HEK293 (cell line): ENCODE measurements around the gene NEAT1.

ENCODE experiments used
- CTCF ChIA-PET: fragments of 350-600 bp; formaldehyde crosslinking; extraction: SDS; loops from one replicate; lab custom pipeline; 2021; ENCODE audit warnings: antibody characterized with exemption; lab: Yijun Ruan, JAX
- POLR2A ChIA-PET: fragments of 300-600 bp; formaldehyde crosslinking; extraction: SDS; loops from one replicate; lab custom pipeline; 2020; ENCODE audit warnings: antibody characterized with exemption, inconsistent platforms; lab: Yijun Ruan, JAX
- H3K27ac ChIP-seq: fragments of 200-500 bp; sonication (Bioruptor generic); 2 replicates; pipeline ENCODE4 v1.5.1; 2014; ENCODE audit warnings: low read depth, low read length, control low read depth, inconsistent platforms; ENCODE audit errors: extremely low read depth
- H3K36me3 ChIP-seq, 2 experiments: fragments of 200-500 bp in 1 of 2; sonication (Bioruptor generic) in 1 of 2; 1 replicate in 1 of 2; 2 replicates in 1 of 2; pipeline ENCODE4 v1.5.1; 2014 to 2017; ENCODE audit warnings: inconsistent platforms in 2 of 2, low read length in 2 of 2; ENCODE audit not compliant: control insufficient read depth in 2 of 2, insufficient read depth in 1 of 2
- H3K4me1 ChIP-seq: fragments of 200-500 bp; sonication (Bioruptor generic); 2 replicates; pipeline ENCODE4 v1.5.1; 2014; ENCODE audit warnings: mild to moderate bottlenecking, low read length, inconsistent platforms; ENCODE audit not compliant: control insufficient read depth, insufficient read depth
- H3K4me3 ChIP-seq: 2 replicates; pipeline ENCODE4 v1.5.1; 2011; ENCODE audit warnings: low read depth, mild to moderate bottlenecking, control low read depth, low read length, moderate library complexity
- H3K9me3 ChIP-seq: fragments of 200-500 bp; sonication (Bioruptor generic); 2 replicates; pipeline ENCODE4 v1.5.1; 2014; ENCODE audit warnings: low read depth, low read length, inconsistent platforms; ENCODE audit not compliant: control insufficient read depth, insufficient read depth
- BCL11A ChIP-seq: fragments of 450-650 bp; formaldehyde crosslinking; IDR thresholded peaks from 2 replicates; pipeline ENCODE4 v1.5.1; 2016; ENCODE audit warnings: low read depth, missing biosample characterization, missing genetic modification characterization
- KLF1 ChIP-seq: fragments of 450-650 bp; formaldehyde crosslinking; IDR thresholded peaks from 2 replicates; pipeline ENCODE4 v1.5.1; 2016; ENCODE audit warnings: missing biosample characterization, missing genetic modification characterization
- KLF10 ChIP-seq: fragments of 450-650 bp; IDR thresholded peaks from 2 replicates; pipeline ENCODE4 v1.5.1; 2018; ENCODE audit warnings: missing biosample characterization, mild to moderate bottlenecking, missing genetic modification characterization
- KLF8 ChIP-seq: fragments of 450-650 bp; formaldehyde crosslinking; IDR thresholded peaks from 2 replicates; pipeline ENCODE4 v1.5.1; 2016; ENCODE audit warnings: missing biosample characterization, missing genetic modification characterization
- OVOL3 ChIP-seq: fragments of 450-650 bp; formaldehyde crosslinking; IDR thresholded peaks from 2 replicates; pipeline ENCODE4 v1.5.1; 2016; ENCODE audit warnings: missing biosample characterization, missing genetic modification characterization
- SALL2 ChIP-seq: fragments of 450-650 bp; formaldehyde crosslinking; IDR thresholded peaks from 2 replicates; pipeline ENCODE4 v1.5.0; 2017; ENCODE audit warnings: missing biosample characterization, mild to moderate bottlenecking, missing genetic modification characterization, borderline replicate concordance
- SP2 ChIP-seq: fragments of 450-650 bp; formaldehyde crosslinking; IDR thresholded peaks from 2 replicates; pipeline ENCODE4 v1.5.1; 2016; ENCODE audit warnings: missing biosample characterization, missing genetic modification characterization
- SP7 ChIP-seq: fragments of 450-650 bp; formaldehyde crosslinking; IDR thresholded peaks from 2 replicates; pipeline ENCODE4 v1.5.1; 2016; ENCODE audit warnings: missing biosample characterization, missing genetic modification characterization
- ZBTB17 ChIP-seq: fragments of 450-650 bp; formaldehyde crosslinking; IDR thresholded peaks from 2 replicates; pipeline ENCODE4 v1.5.1; 2016; ENCODE audit warnings: missing biosample characterization, missing genetic modification characterization
- ZBTB20 ChIP-seq: fragments of 450-650 bp; formaldehyde crosslinking; IDR thresholded peaks from 2 replicates; pipeline ENCODE4 v1.5.1; 2016; ENCODE audit warnings: missing biosample characterization, missing genetic modification characterization
- ZBTB48 ChIP-seq: fragments of 450-650 bp; formaldehyde crosslinking; IDR thresholded peaks from 2 replicates; pipeline ENCODE4 v1.5.1; 2016; ENCODE audit warnings: missing biosample characterization, missing genetic modification characterization
- ZBTB8A ChIP-seq: fragments of 450-650 bp; formaldehyde crosslinking; IDR thresholded peaks from 2 replicates; pipeline ENCODE4 v1.5.1; 2016; ENCODE audit warnings: missing biosample characterization, missing genetic modification characterization
- ZFP69B ChIP-seq: fragments of 450-650 bp; formaldehyde crosslinking; IDR thresholded peaks from 2 replicates; pipeline ENCODE4 v1.5.1; 2016; ENCODE audit warnings: missing biosample characterization, missing genetic modification characterization
- ZNF114 ChIP-seq: fragments of 450-650 bp; formaldehyde crosslinking; IDR thresholded peaks from 2 replicates; pipeline ENCODE4 v1.5.0; 2017; ENCODE audit warnings: missing biosample characterization, missing genetic modification characterization
- ZNF2 ChIP-seq: fragments of 450-650 bp; formaldehyde crosslinking; IDR thresholded peaks from 2 replicates; pipeline ENCODE4 v1.5.1; 2016; ENCODE audit warnings: missing biosample characterization, missing genetic modification characterization
- ZNF221 ChIP-seq: fragments of 450-650 bp; formaldehyde crosslinking; IDR thresholded peaks from 2 replicates; pipeline ENCODE4 v1.5.1; 2017; ENCODE audit warnings: missing biosample characterization, missing genetic modification characterization, borderline replicate concordance
- ZNF324 ChIP-seq: fragments of 450-650 bp; formaldehyde crosslinking; IDR thresholded peaks from 2 replicates; pipeline ENCODE4 v1.5.1; 2016; ENCODE audit warnings: missing biosample characterization, missing genetic modification characterization
- ZNF423 ChIP-seq: fragments of 450-650 bp; formaldehyde crosslinking; IDR thresholded peaks from 2 replicates; pipeline ENCODE4 v1.5.1; 2016; ENCODE audit warnings: missing biosample characterization, missing genetic modification characterization
- ZSCAN23 ChIP-seq: fragments of 450-650 bp; formaldehyde crosslinking; IDR thresholded peaks from 2 replicates; pipeline ENCODE4 v1.5.1; 2016; ENCODE audit warnings: missing biosample characterization, missing genetic modification characterization
- TF ChIP-seq, protein P1 (sequence below): fragments of 450-650 bp; formaldehyde crosslinking; IDR thresholded peaks from 2 replicates; pipeline ENCODE4 v1.5.1; 2016; ENCODE audit warnings: missing biosample characterization, missing genetic modification characterization
- TF ChIP-seq, protein P2 (sequence below): fragments of 450-650 bp; formaldehyde crosslinking; IDR thresholded peaks from 2 replicates; pipeline ENCODE4 v1.5.1; 2016; ENCODE audit warnings: missing biosample characterization, missing genetic modification characterization, borderline replicate concordance
- TF ChIP-seq, protein P3 (sequence below): fragments of 450-650 bp; formaldehyde crosslinking; IDR thresholded peaks from 2 replicates; pipeline ENCODE4 v1.5.1; 2016; ENCODE audit warnings: missing biosample characterization, missing genetic modification characterization
- TF ChIP-seq, protein P4 (sequence below): fragments of 450-650 bp; formaldehyde crosslinking; IDR thresholded peaks from 2 replicates; pipeline ENCODE4 v1.5.1; 2016; ENCODE audit warnings: missing biosample characterization, missing genetic modification characterization
- TF ChIP-seq, protein P5 (sequence below): sonication (generic); formaldehyde crosslinking; IDR thresholded peaks from 2 replicates; pipeline ENCODE4 v1.8.1; 2022; ENCODE audit warnings: mild to moderate bottlenecking, moderate library complexity, missing genetic modification reagents
- TF ChIP-seq, protein P6 (sequence below): fragments of 450-650 bp; formaldehyde crosslinking; IDR thresholded peaks from 2 replicates; pipeline ENCODE4 v1.5.1; 2016; ENCODE audit warnings: missing biosample characterization, missing genetic modification characterization
- TF ChIP-seq, protein P7 (sequence below): fragments of 450-650 bp; IDR thresholded peaks from 2 replicates; pipeline ENCODE4 v1.5.1; 2018; ENCODE audit warnings: missing biosample characterization, missing genetic modification characterization

NEAT1 gene

DNA sequence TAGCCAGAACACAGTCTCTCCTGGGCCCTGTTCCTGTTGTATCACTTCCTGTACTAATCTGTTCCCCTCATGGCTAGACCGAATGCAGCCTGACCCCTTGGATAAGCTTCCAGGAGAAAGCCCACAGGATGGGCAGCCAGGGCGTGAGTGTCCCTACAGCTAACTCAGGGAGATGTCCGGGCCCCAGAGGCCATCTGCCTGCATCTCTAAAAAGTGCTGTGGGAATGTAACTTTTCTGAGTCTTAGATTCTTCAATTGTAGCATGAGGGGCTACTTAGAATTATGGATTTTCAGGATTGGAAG is 68.5 kb downstream of the NEAT1 start (continued):
- TF ChIP-seq, protein P1, sequence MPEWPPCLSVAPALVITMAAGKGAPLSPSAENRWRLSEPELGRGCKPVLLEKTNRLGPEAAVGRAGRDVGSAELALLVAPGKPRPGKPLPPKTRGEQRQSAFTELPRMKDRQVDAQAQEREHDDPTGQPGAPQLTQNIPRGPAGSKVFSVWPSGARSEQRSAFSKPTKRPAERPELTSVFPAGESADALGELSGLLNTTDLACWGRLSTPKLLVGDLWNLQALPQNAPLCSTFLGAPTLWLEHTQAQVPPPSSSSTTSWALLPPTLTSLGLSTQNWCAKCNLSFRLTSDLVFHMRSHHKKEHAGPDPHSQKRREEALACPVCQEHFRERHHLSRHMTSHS (tag by site-specific recombination), result no peak
- TF ChIP-seq ZNF221 (no peak), KLF8 (tag by site-specific recombination) (no peak), ZNF114 (no peak)
- TF ChIP-seq, protein P2, sequence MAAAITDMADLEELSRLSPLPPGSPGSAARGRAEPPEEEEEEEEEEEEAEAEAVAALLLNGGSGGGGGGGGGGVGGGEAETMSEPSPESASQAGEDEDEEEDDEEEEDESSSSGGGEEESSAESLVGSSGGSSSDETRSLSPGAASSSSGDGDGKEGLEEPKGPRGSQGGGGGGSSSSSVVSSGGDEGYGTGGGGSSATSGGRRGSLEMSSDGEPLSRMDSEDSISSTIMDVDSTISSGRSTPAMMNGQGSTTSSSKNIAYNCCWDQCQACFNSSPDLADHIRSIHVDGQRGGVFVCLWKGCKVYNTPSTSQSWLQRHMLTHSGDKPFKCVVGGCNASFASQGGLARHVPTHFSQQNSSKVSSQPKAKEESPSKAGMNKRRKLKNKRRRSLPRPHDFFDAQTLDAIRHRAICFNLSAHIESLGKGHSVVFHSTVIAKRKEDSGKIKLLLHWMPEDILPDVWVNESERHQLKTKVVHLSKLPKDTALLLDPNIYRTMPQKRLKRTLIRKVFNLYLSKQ (tag by site-specific recombination), result no peak

DNA sequence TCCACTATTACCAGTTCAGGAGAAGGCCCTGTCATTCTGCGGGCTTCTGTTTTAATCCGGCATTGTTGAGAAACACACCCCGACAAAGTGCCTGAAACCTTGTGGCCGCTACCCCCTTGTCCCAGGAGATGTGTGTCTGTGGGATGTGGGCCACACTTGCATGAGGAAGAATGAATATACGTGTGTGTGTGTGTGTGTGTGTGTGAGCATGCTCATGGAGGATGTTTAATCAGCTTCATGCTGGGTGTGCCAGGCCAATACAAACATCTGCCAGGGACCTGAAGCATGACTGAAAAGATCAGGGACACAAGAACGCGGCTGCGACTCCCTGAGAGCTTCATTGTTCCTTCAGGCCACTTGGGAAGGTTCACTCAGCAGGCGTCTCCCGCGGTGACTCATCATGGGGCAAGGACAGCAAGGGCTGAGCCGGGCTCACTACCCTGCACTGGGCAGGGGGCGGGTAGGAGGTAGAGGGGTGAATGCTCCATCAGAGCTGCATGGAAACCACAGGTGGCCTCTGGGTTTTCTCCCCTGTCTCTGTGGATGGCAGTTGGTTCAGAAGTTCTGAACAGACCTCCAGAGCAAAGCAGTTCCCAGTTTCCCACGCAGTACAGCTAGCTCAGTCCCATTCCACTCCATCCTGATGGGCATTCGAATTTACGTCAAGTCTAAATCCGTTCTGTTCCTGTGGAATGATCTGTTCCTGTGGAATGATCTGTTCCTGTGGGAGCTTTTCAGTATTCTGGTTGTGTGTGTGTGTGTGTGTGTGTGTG is 69.2 kb downstream of the NEAT1 start:
- no peak overlapping the region for H3K4me3 ChIP-seq
- no peaks in the 10 kb centered on the region for H3K9me3 ChIP-seq
- H3K4me1 ChIP-seq, result peaks cover 35% of the 10 kb centered on the region
- H3K27ac ChIP-seq, result peak overlapping the region; percentile 62
- H3K36me3 ChIP-seq, result no peaks in the 10 kb centered on the region
- ChIA-PET POLR2A (interaction anchor here (0.7 to 28.2 kb wide), 9 partner anchors 11 to 110 kb away, joined by 3 to 1129 read pairs (median 4); partner anchors contain the start of genes MALAT1 and NEAT1), CTCF (interaction anchor here (0.5 to 1.4 kb wide), 10 partner anchors 12 to 162 kb away, joined by 3 to 8 read pairs (median 4); no protein-coding TSS in a partner anchor)
- no peak for TF ChIP-seq ZSCAN23 (tag by site-specific recombination)
- peak; percentile 95 for TF ChIP-seq ZBTB8A
- no peak for TF ChIP-seq SALL2 (tag by site-specific recombination)
- peak; percentile 79 for TF ChIP-seq ZFP69B (tag by site-specific recombination)
- TF ChIP-seq, protein P3, sequence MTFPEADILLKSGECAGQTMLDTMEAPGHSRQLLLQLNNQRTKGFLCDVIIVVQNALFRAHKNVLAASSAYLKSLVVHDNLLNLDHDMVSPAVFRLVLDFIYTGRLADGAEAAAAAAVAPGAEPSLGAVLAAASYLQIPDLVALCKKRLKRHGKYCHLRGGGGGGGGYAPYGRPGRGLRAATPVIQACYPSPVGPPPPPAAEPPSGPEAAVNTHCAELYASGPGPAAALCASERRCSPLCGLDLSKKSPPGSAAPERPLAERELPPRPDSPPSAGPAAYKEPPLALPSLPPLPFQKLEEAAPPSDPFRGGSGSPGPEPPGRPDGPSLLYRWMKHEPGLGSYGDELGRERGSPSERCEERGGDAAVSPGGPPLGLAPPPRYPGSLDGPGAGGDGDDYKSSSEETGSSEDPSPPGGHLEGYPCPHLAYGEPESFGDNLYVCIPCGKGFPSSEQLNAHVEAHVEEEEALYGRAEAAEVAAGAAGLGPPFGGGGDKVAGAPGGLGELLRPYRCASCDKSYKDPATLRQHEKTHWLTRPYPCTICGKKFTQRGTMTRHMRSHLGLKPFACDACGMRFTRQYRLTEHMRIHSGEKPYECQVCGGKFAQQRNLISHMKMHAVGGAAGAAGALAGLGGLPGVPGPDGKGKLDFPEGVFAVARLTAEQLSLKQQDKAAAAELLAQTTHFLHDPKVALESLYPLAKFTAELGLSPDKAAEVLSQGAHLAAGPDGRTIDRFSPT (tag by site-specific recombination), result peak; percentile 95
- TF ChIP-seq ZBTB17 (tag by site-specific recombination), result peak; percentile 60
- TF ChIP-seq, protein P4, sequence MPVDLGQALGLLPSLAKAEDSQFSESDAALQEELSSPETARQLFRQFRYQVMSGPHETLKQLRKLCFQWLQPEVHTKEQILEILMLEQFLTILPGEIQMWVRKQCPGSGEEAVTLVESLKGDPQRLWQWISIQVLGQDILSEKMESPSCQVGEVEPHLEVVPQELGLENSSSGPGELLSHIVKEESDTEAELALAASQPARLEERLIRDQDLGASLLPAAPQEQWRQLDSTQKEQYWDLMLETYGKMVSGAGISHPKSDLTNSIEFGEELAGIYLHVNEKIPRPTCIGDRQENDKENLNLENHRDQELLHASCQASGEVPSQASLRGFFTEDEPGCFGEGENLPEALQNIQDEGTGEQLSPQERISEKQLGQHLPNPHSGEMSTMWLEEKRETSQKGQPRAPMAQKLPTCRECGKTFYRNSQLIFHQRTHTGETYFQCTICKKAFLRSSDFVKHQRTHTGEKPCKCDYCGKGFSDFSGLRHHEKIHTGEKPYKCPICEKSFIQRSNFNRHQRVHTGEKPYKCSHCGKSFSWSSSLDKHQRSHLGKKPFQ (tag by site-specific recombination), result peak; percentile 61
- TF ChIP-seq ZNF324 (tag by site-specific recombination), result 0 out of 2 replicates have a peak, but pooled peaks have one; percentile 50
- TF ChIP-seq, protein P5, sequence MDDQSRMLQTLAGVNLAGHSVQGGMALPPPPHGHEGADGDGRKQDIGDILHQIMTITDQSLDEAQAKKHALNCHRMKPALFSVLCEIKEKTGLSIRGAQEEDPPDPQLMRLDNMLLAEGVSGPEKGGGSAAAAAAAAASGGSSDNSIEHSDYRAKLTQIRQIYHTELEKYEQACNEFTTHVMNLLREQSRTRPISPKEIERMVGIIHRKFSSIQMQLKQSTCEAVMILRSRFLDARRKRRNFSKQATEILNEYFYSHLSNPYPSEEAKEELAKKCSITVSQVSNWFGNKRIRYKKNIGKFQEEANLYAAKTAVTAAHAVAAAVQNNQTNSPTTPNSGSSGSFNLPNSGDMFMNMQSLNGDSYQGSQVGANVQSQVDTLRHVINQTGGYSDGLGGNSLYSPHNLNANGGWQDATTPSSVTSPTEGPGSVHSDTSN (CRISPR knock-in tag), result no peak
- TF ChIP-seq, protein P6, sequence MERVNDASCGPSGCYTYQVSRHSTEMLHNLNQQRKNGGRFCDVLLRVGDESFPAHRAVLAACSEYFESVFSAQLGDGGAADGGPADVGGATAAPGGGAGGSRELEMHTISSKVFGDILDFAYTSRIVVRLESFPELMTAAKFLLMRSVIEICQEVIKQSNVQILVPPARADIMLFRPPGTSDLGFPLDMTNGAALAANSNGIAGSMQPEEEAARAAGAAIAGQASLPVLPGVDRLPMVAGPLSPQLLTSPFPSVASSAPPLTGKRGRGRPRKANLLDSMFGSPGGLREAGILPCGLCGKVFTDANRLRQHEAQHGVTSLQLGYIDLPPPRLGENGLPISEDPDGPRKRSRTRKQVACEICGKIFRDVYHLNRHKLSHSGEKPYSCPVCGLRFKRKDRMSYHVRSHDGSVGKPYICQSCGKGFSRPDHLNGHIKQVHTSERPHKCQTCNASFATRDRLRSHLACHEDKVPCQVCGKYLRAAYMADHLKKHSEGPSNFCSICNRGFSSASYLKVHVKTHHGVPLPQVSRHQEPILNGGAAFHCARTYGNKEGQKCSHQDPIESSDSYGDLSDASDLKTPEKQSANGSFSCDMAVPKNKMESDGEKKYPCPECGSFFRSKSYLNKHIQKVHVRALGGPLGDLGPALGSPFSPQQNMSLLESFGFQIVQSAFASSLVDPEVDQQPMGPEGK (tag by site-specific recombination), result peak; percentile 74
- peak; percentile 74 for TF ChIP-seq ZNF423 (tag by site-specific recombination)
- no peak for TF ChIP-seq KLF10
- TF ChIP-seq BCL11A (tag by site-specific recombination), result peak; percentile 51
- TF ChIP-seq SP2 (tag by site-specific recombination), result no peak
- peak; percentile 34; the same call in 1 of the 2 replicates for TF ChIP-seq KLF1 (tag by site-specific recombination)
- TF ChIP-seq, protein P7, sequence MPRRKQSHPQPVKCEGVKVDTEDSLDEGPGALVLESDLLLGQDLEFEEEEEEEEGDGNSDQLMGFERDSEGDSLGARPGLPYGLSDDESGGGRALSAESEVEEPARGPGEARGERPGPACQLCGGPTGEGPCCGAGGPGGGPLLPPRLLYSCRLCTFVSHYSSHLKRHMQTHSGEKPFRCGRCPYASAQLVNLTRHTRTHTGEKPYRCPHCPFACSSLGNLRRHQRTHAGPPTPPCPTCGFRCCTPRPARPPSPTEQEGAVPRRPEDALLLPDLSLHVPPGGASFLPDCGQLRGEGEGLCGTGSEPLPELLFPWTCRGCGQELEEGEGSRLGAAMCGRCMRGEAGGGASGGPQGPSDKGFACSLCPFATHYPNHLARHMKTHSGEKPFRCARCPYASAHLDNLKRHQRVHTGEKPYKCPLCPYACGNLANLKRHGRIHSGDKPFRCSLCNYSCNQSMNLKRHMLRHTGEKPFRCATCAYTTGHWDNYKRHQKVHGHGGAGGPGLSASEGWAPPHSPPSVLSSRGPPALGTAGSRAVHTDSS (tag by site-specific recombination), result no peak
- TF ChIP-seq ZBTB20 (tag by site-specific recombination), result peak; percentile 64; the same call in 1 of the 2 replicates
- peak; percentile 85 for TF ChIP-seq SP7 (tag by site-specific recombination)
- 0 out of 2 replicates have a peak, but pooled peaks have one; percentile 33 for TF ChIP-seq ZNF2 (tag by site-specific recombination)
- peak; percentile 99 for TF ChIP-seq ZBTB48 (tag by site-specific recombination)
- no peak for TF ChIP-seq OVOL3
